HL-60 (cell line): ENCODE measurements around the gene PPP2R2D.

ENCODE experiments used
- POLR2AphosphoS5 ChIP-seq: IDR thresholded peaks from 2 replicates; pipeline ENCODE4 v1.6.1; 2012; ENCODE audit warnings: low read depth
- TF ChIP-seq, protein P1 (sequence below): IDR thresholded peaks from one replicate; pipeline ENCODE4 v1.5.1; 2011; ENCODE audit warnings: low read length, control low read depth, inconsistent platforms; ENCODE audit not compliant: insufficient read depth
- TF ChIP-seq, protein P2 (sequence below): IDR thresholded peaks from 2 replicates; pipeline ENCODE4 v1.6.1; 2012; ENCODE audit warnings: low read depth; ENCODE audit not compliant: insufficient replicate concordance

DNA sequence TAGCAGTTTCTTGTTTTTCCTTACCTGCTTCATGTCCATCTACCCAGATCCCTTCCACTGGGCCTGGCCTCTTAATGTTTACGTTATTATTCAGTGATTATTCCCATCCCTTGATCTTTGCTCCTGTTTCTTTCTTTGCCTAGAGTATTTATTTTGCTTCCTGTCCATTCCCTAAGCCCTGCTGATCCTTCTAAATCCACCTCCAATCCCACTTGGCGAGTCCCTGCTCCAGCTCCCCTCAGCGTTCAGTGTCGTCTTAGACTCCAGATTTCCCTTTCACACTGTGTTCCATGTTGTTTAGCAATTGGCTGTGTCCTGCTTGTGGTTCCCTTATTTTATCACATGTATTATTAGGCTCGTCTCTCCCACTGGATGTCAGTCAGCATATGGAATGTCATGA is 7.3 kb downstream of the PPP2R2D start:
- TF ChIP-seq, protein P1, sequence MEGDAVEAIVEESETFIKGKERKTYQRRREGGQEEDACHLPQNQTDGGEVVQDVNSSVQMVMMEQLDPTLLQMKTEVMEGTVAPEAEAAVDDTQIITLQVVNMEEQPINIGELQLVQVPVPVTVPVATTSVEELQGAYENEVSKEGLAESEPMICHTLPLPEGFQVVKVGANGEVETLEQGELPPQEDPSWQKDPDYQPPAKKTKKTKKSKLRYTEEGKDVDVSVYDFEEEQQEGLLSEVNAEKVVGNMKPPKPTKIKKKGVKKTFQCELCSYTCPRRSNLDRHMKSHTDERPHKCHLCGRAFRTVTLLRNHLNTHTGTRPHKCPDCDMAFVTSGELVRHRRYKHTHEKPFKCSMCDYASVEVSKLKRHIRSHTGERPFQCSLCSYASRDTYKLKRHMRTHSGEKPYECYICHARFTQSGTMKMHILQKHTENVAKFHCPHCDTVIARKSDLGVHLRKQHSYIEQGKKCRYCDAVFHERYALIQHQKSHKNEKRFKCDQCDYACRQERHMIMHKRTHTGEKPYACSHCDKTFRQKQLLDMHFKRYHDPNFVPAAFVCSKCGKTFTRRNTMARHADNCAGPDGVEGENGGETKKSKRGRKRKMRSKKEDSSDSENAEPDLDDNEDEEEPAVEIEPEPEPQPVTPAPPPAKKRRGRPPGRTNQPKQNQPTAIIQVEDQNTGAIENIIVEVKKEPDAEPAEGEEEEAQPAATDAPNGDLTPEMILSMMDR = no peak
- TF ChIP-seq, protein P2, sequence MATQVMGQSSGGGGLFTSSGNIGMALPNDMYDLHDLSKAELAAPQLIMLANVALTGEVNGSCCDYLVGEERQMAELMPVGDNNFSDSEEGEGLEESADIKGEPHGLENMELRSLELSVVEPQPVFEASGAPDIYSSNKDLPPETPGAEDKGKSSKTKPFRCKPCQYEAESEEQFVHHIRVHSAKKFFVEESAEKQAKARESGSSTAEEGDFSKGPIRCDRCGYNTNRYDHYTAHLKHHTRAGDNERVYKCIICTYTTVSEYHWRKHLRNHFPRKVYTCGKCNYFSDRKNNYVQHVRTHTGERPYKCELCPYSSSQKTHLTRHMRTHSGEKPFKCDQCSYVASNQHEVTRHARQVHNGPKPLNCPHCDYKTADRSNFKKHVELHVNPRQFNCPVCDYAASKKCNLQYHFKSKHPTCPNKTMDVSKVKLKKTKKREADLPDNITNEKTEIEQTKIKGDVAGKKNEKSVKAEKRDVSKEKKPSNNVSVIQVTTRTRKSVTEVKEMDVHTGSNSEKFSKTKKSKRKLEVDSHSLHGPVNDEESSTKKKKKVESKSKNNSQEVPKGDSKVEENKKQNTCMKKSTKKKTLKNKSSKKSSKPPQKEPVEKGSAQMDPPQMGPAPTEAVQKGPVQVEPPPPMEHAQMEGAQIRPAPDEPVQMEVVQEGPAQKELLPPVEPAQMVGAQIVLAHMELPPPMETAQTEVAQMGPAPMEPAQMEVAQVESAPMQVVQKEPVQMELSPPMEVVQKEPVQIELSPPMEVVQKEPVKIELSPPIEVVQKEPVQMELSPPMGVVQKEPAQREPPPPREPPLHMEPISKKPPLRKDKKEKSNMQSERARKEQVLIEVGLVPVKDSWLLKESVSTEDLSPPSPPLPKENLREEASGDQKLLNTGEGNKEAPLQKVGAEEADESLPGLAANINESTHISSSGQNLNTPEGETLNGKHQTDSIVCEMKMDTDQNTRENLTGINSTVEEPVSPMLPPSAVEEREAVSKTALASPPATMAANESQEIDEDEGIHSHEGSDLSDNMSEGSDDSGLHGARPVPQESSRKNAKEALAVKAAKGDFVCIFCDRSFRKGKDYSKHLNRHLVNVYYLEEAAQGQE = no peak
- TF ChIP-seq POLR2AphosphoS5 = no peak
